HCT116 (cell line): Measurements from ENCODE around the gene EPB41L5. TPM values are rescaled to one million over a fixed set of nuclear protein-coding genes. Genes with fewer than 3 reads are reported as not detected.

Experiments used
- ATAC-seq: fragments of 200-7000 bp; cut with Tn5 transposase; 2 replicates; pipeline ENCODE4 v1.9.1; 2020; ENCODE audit warnings: mild to moderate bottlenecking, moderate library complexity
- BruUV-seq: library from RNA; stranded (reverse); fragments of 400-500 nt; replicated peaks from 2 replicates; lab custom pipeline; 2021; lab: Mats Ljungman, UMichigan
- CTCF ChIA-PET: fragments of 300-600 bp; sonication (Branson Sonifier 250); formaldehyde crosslinking; loops from one replicate; lab custom pipeline; 2021; ENCODE audit warnings: antibody characterized with exemption; lab: Charles Lee
- POLR2A ChIA-PET: fragments of 300-600, 350-600 bp; sonication (Branson Sonifier 250); formaldehyde crosslinking; loops from one replicate; lab custom pipeline; 2021; ENCODE audit warnings: antibody characterized with exemption; lab: Charles Lee
- RAD21 ChIA-PET, 2 experiments: fragments of 300-600 bp; sonication (Branson Sonifier 250); formaldehyde crosslinking; loops; one replicate each; lab custom pipeline; 2023; ENCODE audit warnings: low total read pairs in 2 of 2; ENCODE audit not compliant: uncharacterized antibody in 2 of 2, unreplicated experiment in 2 of 2, low non-redundant PET in 1 of 2; lab: Charles Lee
- DNase-seq: peaks from one replicate; pipeline ENCODE4 v3.0.0-alpha.2; 2010; ENCODE audit warnings: low read depth, low spot score
- H2AFZ ChIP-seq: fragments of 200-600 bp; shearing (Covaris generic), sonication (generic); 2 replicates; pipeline ENCODE4 v1.6.1; 2017; ENCODE audit warnings: low read depth, mixed run types, mixed read lengths, antibody characterized with exemption, low read length; ENCODE audit not compliant: poor library complexity, severe bottlenecking
- H3K27ac ChIP-seq: 2 replicates; pipeline ENCODE4 v1.5.1; 2012; ENCODE audit warnings: low read depth, low read length
- H3K27me3 ChIP-seq: fragments of 200-600 bp; sonication (generic); 2 replicates; pipeline ENCODE4 v1.6.1; 2016; ENCODE audit warnings: mixed run types, low read length, mixed read lengths; ENCODE audit not compliant: insufficient read depth
- H3K36me3 ChIP-seq, 2 experiments: fragments of 200-500 bp in 1 of 2; fragments of 200-600 bp in 1 of 2; sonication (Bioruptor generic) in 1 of 2; sonication (generic) in 1 of 2; 2 replicates each; pipeline versions ENCODE4 v1.5.1 to v1.6.1; 2014 to 2016; ENCODE audit warnings: low read length in 2 of 2, inconsistent platforms in 1 of 2, mixed read lengths in 1 of 2, mixed run types in 1 of 2; ENCODE audit not compliant: insufficient read depth in 2 of 2, control insufficient read depth in 1 of 2
- H3K4me1 ChIP-seq, 2 experiments: fragments of 200-600 bp in 1 of 2; sonication (generic) in 1 of 2; 2 replicates each; pipeline versions ENCODE4 v1.5.1 to v1.6.1; 2012 to 2017; ENCODE audit warnings: low read length in 2 of 2, inconsistent platforms in 1 of 2, mild to moderate bottlenecking in 1 of 2, mixed read lengths in 1 of 2, mixed run types in 1 of 2, moderate library complexity in 1 of 2; ENCODE audit not compliant: insufficient read depth in 2 of 2, control insufficient read depth in 1 of 2
- H3K4me2 ChIP-seq: fragments of 200-600 bp; sonication (generic); 2 replicates; pipeline ENCODE4 v1.6.1; 2017; ENCODE audit warnings: mixed run types, low read length, mixed read lengths
- H3K4me3 ChIP-seq, 2 experiments: fragments of 200-600 bp in 1 of 2; sonication (generic) in 1 of 2; replicated peaks in 1 of 2; 2 replicates each; pipeline ENCODE4 v1.5.1; 2011 to 2016; ENCODE audit warnings: low read length in 2 of 2, control low read depth in 1 of 2, low read depth in 1 of 2, mild to moderate bottlenecking in 1 of 2, mixed read lengths in 1 of 2, mixed run types in 1 of 2
- H3K79me2 ChIP-seq: fragments of 200-600 bp; sonication (generic); 2 replicates; pipeline ENCODE4 v1.6.1; 2017; ENCODE audit warnings: mild to moderate bottlenecking, mixed run types, low read length, moderate library complexity, mixed read lengths; ENCODE audit not compliant: insufficient read depth
- H3K9ac ChIP-seq: fragments of 200-600 bp; sonication (generic); 2 replicates; pipeline ENCODE4 v1.6.1; 2016; ENCODE audit warnings: low read length, mixed read lengths
- H3K9me2 ChIP-seq: fragments of 200-600 bp; sonication (generic), shearing (Covaris generic); 2 replicates; pipeline ENCODE4 v1.6.1; 2017; ENCODE audit warnings: mixed run types, mild to moderate bottlenecking, moderate library complexity; ENCODE audit not compliant: insufficient read depth
- H3K9me3 ChIP-seq, 2 experiments: fragments of 200-500 bp in 1 of 2; fragments of 200-600 bp in 1 of 2; sonication (Bioruptor generic) in 1 of 2; sonication (generic) in 1 of 2; 2 replicates each; pipeline ENCODE4 v1.6.1; 2014 to 2017; ENCODE audit warnings: low read length in 2 of 2, mixed read lengths in 2 of 2, inconsistent platforms in 1 of 2, low read depth in 1 of 2, mild to moderate bottlenecking in 1 of 2, mixed run types in 1 of 2, moderate library complexity in 1 of 2; ENCODE audit not compliant: control insufficient read depth in 1 of 2, insufficient read depth in 1 of 2
- H4K20me1 ChIP-seq: fragments of 200-600 bp; sonication (generic), shearing (Covaris generic); 2 replicates; pipeline ENCODE4 v1.6.1; 2017; ENCODE audit warnings: mixed run types, mild to moderate bottlenecking, moderate library complexity; ENCODE audit not compliant: insufficient read depth
- ATF3 ChIP-seq: IDR thresholded peaks from 2 replicates; pipeline ENCODE4 v1.6.1; 2012
- CBX3 ChIP-seq: IDR thresholded peaks from 2 replicates; pipeline ENCODE4 v1.6.1; 2012; ENCODE audit warnings: low read depth
- CEBPB ChIP-seq: IDR thresholded peaks from 2 replicates; pipeline ENCODE4 v1.6.1; 2012; ENCODE audit warnings: low read depth
- CTCF ChIP-seq, 3 experiments: fragments of 200-600 bp in 1 of 3; sonication (generic) in 1 of 3; IDR thresholded peaks in 2 of 3; conservative IDR thresholded peaks in 1 of 3; 2 replicates each; pipeline ENCODE4 v1.5.1; 2012 to 2017; ENCODE audit warnings: low read depth in 2 of 3, low read length in 2 of 3, antibody characterized with exemption in 1 of 3, borderline replicate concordance in 1 of 3, control low read depth in 1 of 3, mild to moderate bottlenecking in 1 of 3, mixed read lengths in 1 of 3, mixed run types in 1 of 3, moderate library complexity in 1 of 3; ENCODE audit not compliant: insufficient read depth in 1 of 3
- EGR1 ChIP-seq: IDR thresholded peaks from 2 replicates; pipeline ENCODE4 v1.6.1; 2012; ENCODE audit warnings: low read depth
- ELF1 ChIP-seq: IDR thresholded peaks from 2 replicates; pipeline ENCODE4 v1.6.1; 2012; ENCODE audit warnings: low read depth, borderline replicate concordance
- EZH2 ChIP-seq: fragments of 200-600 bp; sonication (generic); IDR thresholded peaks from 2 replicates; pipeline ENCODE4 v1.6.1; 2017; ENCODE audit warnings: antibody characterized with exemption, mixed run types
- EZH2phosphoT487 ChIP-seq: fragments of 200-600 bp; IDR thresholded peaks from 2 replicates; pipeline ENCODE4 v1.6.1; 2018; ENCODE audit warnings: antibody characterized with exemption, borderline replicate concordance
- FOSL1 ChIP-seq: IDR thresholded peaks from 2 replicates; pipeline ENCODE4 v1.6.1; 2012; ENCODE audit warnings: low read depth
- MAX ChIP-seq: IDR thresholded peaks from 2 replicates; pipeline ENCODE4 v1.6.1; 2012
- POLR2A ChIP-seq: IDR thresholded peaks from 2 replicates; pipeline ENCODE4 v1.7.0; 2011; ENCODE audit warnings: borderline replicate concordance; ENCODE audit not compliant: insufficient read depth, insufficient read length; ENCODE audit errors: extremely low read depth
- POLR2AphosphoS5 ChIP-seq: IDR thresholded peaks from 2 replicates; pipeline ENCODE4 v1.6.1; 2011; ENCODE audit warnings: mild to moderate bottlenecking, low read depth, low read length, moderate library complexity
- RAD21 ChIP-seq: IDR thresholded peaks from 2 replicates; pipeline ENCODE4 v1.6.1; 2012; ENCODE audit warnings: low read depth, mild to moderate bottlenecking
- REST ChIP-seq: IDR thresholded peaks from 2 replicates; pipeline ENCODE4 v1.6.1; 2012; ENCODE audit warnings: low read depth
- SIN3A ChIP-seq: IDR thresholded peaks from 2 replicates; pipeline ENCODE4 v1.6.1; 2012; ENCODE audit warnings: low read depth
- SP1 ChIP-seq: IDR thresholded peaks from 2 replicates; pipeline ENCODE4 v1.6.1; 2012; ENCODE audit warnings: low read depth
- TCF7L2 ChIP-seq: IDR thresholded peaks from 2 replicates; pipeline ENCODE4 v1.7.0; 2011; ENCODE audit warnings: borderline replicate concordance, inconsistent platforms; ENCODE audit not compliant: insufficient read depth, insufficient read length; ENCODE audit errors: extremely low read depth
- ZBTB33 ChIP-seq: IDR thresholded peaks from 2 replicates; pipeline ENCODE4 v1.6.1; 2011; ENCODE audit warnings: mild to moderate bottlenecking, low read length, moderate library complexity; ENCODE audit not compliant: insufficient replicate concordance; ENCODE audit errors: extremely low read depth
- ZFX ChIP-seq: fragments of 450-650 bp; IDR thresholded peaks from 2 replicates; pipeline ENCODE4 v1.6.1; 2017
- ZNF274 ChIP-seq: fragments of 200-500 bp; sonication (Bioruptor generic); IDR thresholded peaks from 2 replicates; pipeline ENCODE4 v1.6.1; 2014; ENCODE audit warnings: mild to moderate bottlenecking, low read depth, low read length, inconsistent platforms
- intact Hi-C: fragments of 100-400 bp; cut with micrococcal nuclease; formaldehyde crosslinking; loops from 2 replicates; pipeline ENCODE4 v1.10.0; 2022
- total RNA-seq: library from RNA; stranded (reverse); gene quantifications from one replicate; pipeline ENCODE4 v1.2.1, GENCODE V29; 2021; ENCODE audit not compliant: unreplicated experiment

The EPB41L5 gene
- total RNA-seq, 1 experiment from 2014 or later = 14.7 TPM

- Histone ChIP-seq H3K4me2 (no peak overlapping the region), H4K20me1 (no peaks in the 10 kb centered on the region), H3K4me1 (no peaks in the 10 kb centered on the region), H2AFZ (no peak overlapping the region), H3K27me3 (no peaks in the 10 kb centered on the region), H3K4me3 (no peak overlapping the region), H3K36me3 (no peaks in the 10 kb centered on the region), H3K27ac (no peak overlapping the region), H3K9ac (no peak overlapping the region), H3K9me2 (no peaks in the 10 kb centered on the region), H3K9me3 (no peaks in the 10 kb centered on the region), H3K79me2 (no peaks in the 10 kb centered on the region)
- no peak for DNase-seq
- TF ChIP-seq CTCF (IDR thresholded peaks at IDR 0.05 in 2 of 3, conservative IDR thresholded peaks at IDR 0.05 in 1 of 3; ENCODE audit: borderline replicate concordance in 1 of 3, insufficient read depth in 1 of 3, low read depth in 2 of 3, low read length in 2 of 3) (no peak), POLR2A (no peak), REST (no peak), SP1 (no peak), TCF7L2 (no peak), EZH2 (no peak), ZNF274 (no peak), ELF1 (no peak), MAX (no peak), FOSL1 (no peak), EZH2phosphoT487 (no peak), POLR2AphosphoS5 (no peak), ZFX (no peak), RAD21 (no peak), SIN3A (no peak), EGR1 (no peak), ATF3 (no peak), CEBPB (no peak), CBX3 (no peak), ZBTB33 (no peak)
- BruUV-seq = no TSS peak
- intact Hi-C loops = no loop called here
- CTCF ChIA-PET = no interaction called here
- no peak for ATAC-seq
- POLR2A ChIA-PET = no interaction called here
- RAD21 ChIA-PET = no interaction called here
Measured at GRCh38 chr2:120037995-120038541, 25.2 kb downstream of the EPB41L5 start.
